IMR-90 (cell line): ENCODE results near the gene SLC38A9. TPM values are rescaled to one million over a fixed set of nuclear protein-coding genes. Genes with fewer than 3 reads are reported as not detected.
A peak's percentile ranks its signal among the peaks of the same experiment; 100 is the strongest.

Source experiments
- ATAC-seq: fragments of 200-7000 bp; cut with Tn5 transposase; 2 replicates; pipeline ENCODE4 v1.9.1; 2020; ENCODE audit warnings: low read depth, mild to moderate bottlenecking, moderate library complexity
- BruUV-seq: library from RNA; stranded (reverse); fragments of 400-500 nt; replicated peaks from 2 replicates; lab custom pipeline; 2021; lab: Mats Ljungman, UMichigan
- CTCF ChIA-PET: fragments of 300-600 bp; formaldehyde crosslinking; extraction: SDS; loops from one replicate; lab custom pipeline; 2021; ENCODE audit warnings: antibody characterized with exemption; lab: Yijun Ruan, JAX
- POLR2A ChIA-PET: fragments of 300-600 bp; sonication (Branson Sonifier 250); formaldehyde crosslinking; loops from one replicate; lab custom pipeline; 2022; ENCODE audit warnings: antibody characterized with exemption; ENCODE audit not compliant: unreplicated experiment; lab: Charles Lee
- DNase-seq: peaks from one replicate; pipeline ENCODE4 v3.0.0; 2013
- H2AFZ ChIP-seq: replicated peaks from 2 replicates; pipeline ENCODE3; 2013; ENCODE audit warnings: low read length, mild to moderate bottlenecking; ENCODE audit not compliant: poor library complexity
- H2AK5ac ChIP-seq: 2 replicates; pipeline ENCODE4 v1.6.1; 2013; ENCODE audit warnings: low read depth, low read length, inconsistent platforms
- H2AK9ac ChIP-seq: replicated peaks from 2 replicates; pipeline ENCODE3; 2013; ENCODE audit warnings: mild to moderate bottlenecking, low read depth, low read length, moderate library complexity; ENCODE audit not compliant: poor library complexity
- H2BK120ac ChIP-seq: 2 replicates; pipeline ENCODE4 v1.6.1; 2013; ENCODE audit warnings: low read depth, low read length, inconsistent platforms
- H2BK15ac ChIP-seq: 3 replicates; pipeline ENCODE4 v1.6.1; 2013; ENCODE audit warnings: low read depth, low read length, inconsistent platforms
- H2BK20ac ChIP-seq: 2 replicates; pipeline ENCODE4 v1.6.1; 2013; ENCODE audit warnings: low read depth, mild to moderate bottlenecking, inconsistent platforms, low read length, moderate library complexity
- H2BK5ac ChIP-seq: 2 replicates; pipeline ENCODE4 v1.6.1; 2013; ENCODE audit warnings: mild to moderate bottlenecking, low read depth, low read length, inconsistent platforms; ENCODE audit not compliant: poor library complexity, severe bottlenecking
- H3K14ac ChIP-seq: replicated peaks from 2 replicates; pipeline ENCODE4 v1.6.1; 2013; ENCODE audit warnings: low read depth, low read length, inconsistent platforms
- H3K18ac ChIP-seq: 2 replicates; pipeline ENCODE4 v1.6.1; 2013; ENCODE audit warnings: low read depth, low read length, control low read depth
- H3K23ac ChIP-seq: 2 replicates; pipeline ENCODE4 v1.6.1; 2013; ENCODE audit warnings: low read depth, low read length, inconsistent platforms
- H3K27ac ChIP-seq: 2 replicates; pipeline ENCODE4 v1.5.1; 2013; ENCODE audit warnings: mild to moderate bottlenecking, control low read depth, low read length; ENCODE audit not compliant: insufficient read depth
- H3K27me3 ChIP-seq: 2 replicates; pipeline ENCODE4 v1.6.1; 2013; ENCODE audit warnings: low read length; ENCODE audit not compliant: control insufficient read depth, insufficient read depth
- H3K36me3 ChIP-seq: 2 replicates; pipeline ENCODE4 v1.6.1; 2013; ENCODE audit warnings: low read length, mixed read lengths; ENCODE audit not compliant: control insufficient read depth, insufficient read depth
- H3K4ac ChIP-seq: 2 replicates; pipeline ENCODE4 v1.6.1; 2013; ENCODE audit warnings: low read depth, low read length, inconsistent platforms
- H3K4me1 ChIP-seq: 2 replicates; pipeline ENCODE4 v1.6.1; 2013; ENCODE audit warnings: low read length, mixed read lengths; ENCODE audit not compliant: control insufficient read depth, insufficient read depth
- H3K4me2 ChIP-seq: 2 replicates; pipeline ENCODE4 v1.6.1; 2013; ENCODE audit warnings: low read depth, mild to moderate bottlenecking, control low read depth, low read length, moderate library complexity
- H3K4me3 ChIP-seq: 2 replicates; pipeline ENCODE4 v1.5.1; 2013; ENCODE audit warnings: low read depth, mild to moderate bottlenecking, control low read depth, low read length, moderate library complexity; ENCODE audit not compliant: insufficient read depth
- H3K56ac ChIP-seq: 2 replicates; pipeline ENCODE4 v1.6.1; 2013; ENCODE audit warnings: low read length, inconsistent platforms; ENCODE audit not compliant: insufficient read depth; ENCODE audit errors: extremely low read depth
- H3K79me1 ChIP-seq, 2 experiments: 2 replicates each; pipeline ENCODE4 v1.6.1; 2013; ENCODE audit warnings: low read length in 2 of 2, inconsistent platforms in 1 of 2, low read depth in 1 of 2
- H3K9ac ChIP-seq: 2 replicates; pipeline ENCODE4 v1.6.1; 2013; ENCODE audit warnings: low read depth, low read length, control low read depth
- H3K9me1 ChIP-seq: 2 replicates; pipeline ENCODE4 v1.6.1; 2013; ENCODE audit warnings: low read length, inconsistent platforms; ENCODE audit not compliant: insufficient read depth
- H3K9me3 ChIP-seq: 2 replicates; pipeline ENCODE4 v1.6.1; 2013; ENCODE audit warnings: low read length; ENCODE audit not compliant: control insufficient read depth, insufficient read depth
- H4K20me1 ChIP-seq: 2 replicates; pipeline ENCODE4 v1.6.1; 2013; ENCODE audit warnings: low read length, inconsistent platforms; ENCODE audit not compliant: insufficient read depth
- H4K5ac ChIP-seq: 2 replicates; pipeline ENCODE4 v1.6.1; 2013; ENCODE audit warnings: mild to moderate bottlenecking, low read depth, low read length, control low read depth
- H4K8ac ChIP-seq, 2 experiments: 2 replicates each; pipeline ENCODE4 v1.6.1; 2013; ENCODE audit warnings: low read depth in 2 of 2, low read length in 2 of 2, control low read depth in 1 of 2, inconsistent platforms in 1 of 2
- H4K91ac ChIP-seq: 2 replicates; pipeline ENCODE4 v1.6.1; 2013; ENCODE audit warnings: low read depth, low read length, inconsistent platforms; ENCODE audit not compliant: insufficient read depth
- BHLHE40 ChIP-seq: fragments of 150-350 bp; IDR thresholded peaks from 2 replicates; pipeline ENCODE4 v1.6.1; 2016; ENCODE audit warnings: mild to moderate bottlenecking, low read depth, low read length
- CEBPB ChIP-seq: IDR thresholded peaks from 2 replicates; pipeline ENCODE4 v1.6.1; 2012; ENCODE audit warnings: low read depth, low read length, improper control_type of control experiment
- CHD1 ChIP-seq: IDR thresholded peaks from 2 replicates; pipeline ENCODE4 v1.6.1; 2012; ENCODE audit warnings: low read depth, low read length, improper control_type of control experiment
- ELK1 ChIP-seq: fragments of 150-350 bp; IDR thresholded peaks from 2 replicates; pipeline ENCODE4 v1.6.1; 2016; ENCODE audit warnings: low read depth, mild to moderate bottlenecking, low read length, moderate library complexity, borderline replicate concordance
- FOS ChIP-seq: fragments of 150-350 bp; IDR thresholded peaks from 2 replicates; pipeline ENCODE4 v1.6.1; 2016; ENCODE audit warnings: low read depth, low read length
- MAFK ChIP-seq: IDR thresholded peaks from 2 replicates; pipeline ENCODE4 v1.6.1; 2012; ENCODE audit warnings: low read depth, low read length, improper control_type of control experiment
- MAZ ChIP-seq: IDR thresholded peaks from 2 replicates; pipeline ENCODE4 v1.6.1; 2012; ENCODE audit warnings: low read depth, mild to moderate bottlenecking, low read length, improper control_type of control experiment, moderate library complexity, borderline replicate concordance
- MXI1 ChIP-seq: IDR thresholded peaks from 2 replicates; pipeline ENCODE4 v1.6.1; 2012; ENCODE audit warnings: low read depth, mild to moderate bottlenecking, low read length, moderate library complexity, borderline replicate concordance
- NFE2L2 ChIP-seq: fragments of 150-350 bp; IDR thresholded peaks from 2 replicates; pipeline ENCODE4 v1.6.1; 2016; ENCODE audit warnings: low read depth, mild to moderate bottlenecking, low read length
- POLR2A ChIP-seq: IDR thresholded peaks from 2 replicates; pipeline ENCODE4 v1.6.1; 2012; ENCODE audit warnings: mild to moderate bottlenecking, low read depth, low read length
- RAD21 ChIP-seq: IDR thresholded peaks from 2 replicates; pipeline ENCODE4 v1.6.1; 2012; ENCODE audit warnings: low read length, improper control_type of control experiment
- RCOR1 ChIP-seq: IDR thresholded peaks from 2 replicates; pipeline ENCODE4 v1.6.1; 2012; ENCODE audit warnings: mild to moderate bottlenecking, low read length, improper control_type of control experiment; ENCODE audit not compliant: insufficient replicate concordance
- RFX5 ChIP-seq: IDR thresholded peaks from 2 replicates; pipeline ENCODE4 v1.8.0; 2012; ENCODE audit warnings: low read depth, mild to moderate bottlenecking, low read length, moderate library complexity
- SMC3 ChIP-seq: fragments of 150-350 bp; IDR thresholded peaks from 2 replicates; pipeline ENCODE4 v1.6.1; 2016; ENCODE audit warnings: low read depth, mild to moderate bottlenecking, antibody characterized with exemption, low read length, moderate library complexity
- WGBS, 2 experiments: methylation state at CpG; one replicate each; pipeline versions ENCODE4 v1.1.5 to v1.1.7; 2013; ENCODE audit warnings: missing lambda C conversion rate in 2 of 2; ENCODE audit not compliant: insufficient read length in 1 of 2; ENCODE audit errors: extremely low coverage in 2 of 2; 5-methylcytosine and 5-hydroxymethylcytosine counted together
- dilution Hi-C: fragments of 300-500 bp; cut with HindIII; formaldehyde crosslinking; loops from one replicate; pipeline ENCODE4 v1.14.3; 2018; ENCODE audit warnings: low sequenced_read_pairs; ENCODE audit not compliant: unreplicated experiment
- in situ Hi-C: fragments of 300-500 bp; cut with MboI; formaldehyde crosslinking; loops from 3 replicates; pipeline ENCODE4 v1.14.3; 2019; ENCODE audit warnings: low sequenced_read_pairs, inconsistent platforms, mixed read lengths
- intact Hi-C: fragments of 100-400 bp; cut with micrococcal nuclease; formaldehyde crosslinking; loops from 2 replicates; pipeline ENCODE4 v1.10.0; 2022
- polyA plus RNA-seq, 3 experiments: library from polyadenylated mRNA; depleted of rRNA; stranded (reverse); fragments of >200 nt; gene quantifications; 2 replicates each; pipeline ENCODE4 v1.2.3, GENCODE V29; 2012; ENCODE audit warnings: low replicate concordance in 1 of 3
- total RNA-seq: library from RNA; depleted of rRNA; stranded (reverse); fragments of >200 nt; gene quantifications from 2 replicates; pipeline ENCODE4 v1.2.3, GENCODE V29; 2012
- TF ChIP-seq, protein P1 (sequence below): fragments of 150-350 bp; IDR thresholded peaks from 2 replicates; pipeline ENCODE4 v1.6.1; 2017; ENCODE audit warnings: mild to moderate bottlenecking, antibody characterized with exemption, low read length, low read depth
- TF ChIP-seq, protein P2 (sequence below): conservative IDR thresholded peaks from 2 replicates; pipeline ENCODE4 v1.5.1; 2012; ENCODE audit warnings: mild to moderate bottlenecking, low read depth, low read length, improper control_type of control experiment

The SLC38A9 gene
- total and polyA plus RNA-seq, 2 of the 4 experiments (the other 2 are of a cell fraction) = 10.5 to 24.2 TPM

GRCh38 chr5:55603922-55604321 lies 108.2 kb downstream of the SLC38A9 start:
- intact Hi-C loops (loop anchor here (5.0 kb wide), 1 partner anchor 73 kb away; no protein-coding TSS in a partner anchor), in situ Hi-C loops (no loop called here), dilution Hi-C loops (no loop called here)
- H2BK15ac ChIP-seq = peak overlapping the region; percentile 12; the same call in 1 of the 3 replicates
- CTCF ChIA-PET = interaction anchor here (0.8 kb wide), 1 partner anchor 88 kb away, joined by 3 read pairs; no protein-coding TSS in a partner anchor
- peak overlapping the region; percentile 54; the same call in 1 of the 2 replicates for H3K27ac ChIP-seq
- H3K4me1 ChIP-seq = peaks cover 19% of the 10 kb centered on the region
- H2AK9ac ChIP-seq = no peak overlapping the region
- TF ChIP-seq RCOR1 (no peak), FOS (no peak), MXI1 (no peak), POLR2A (no peak), RAD21 (no peak), SMC3 (no peak), CEBPB (no peak), RFX5 (no peak), ELK1 (no peak), NFE2L2 (no peak), BHLHE40 (no peak), MAZ (no peak), MAFK (no peak), CHD1 (no peak)
- TF ChIP-seq, protein P1, sequence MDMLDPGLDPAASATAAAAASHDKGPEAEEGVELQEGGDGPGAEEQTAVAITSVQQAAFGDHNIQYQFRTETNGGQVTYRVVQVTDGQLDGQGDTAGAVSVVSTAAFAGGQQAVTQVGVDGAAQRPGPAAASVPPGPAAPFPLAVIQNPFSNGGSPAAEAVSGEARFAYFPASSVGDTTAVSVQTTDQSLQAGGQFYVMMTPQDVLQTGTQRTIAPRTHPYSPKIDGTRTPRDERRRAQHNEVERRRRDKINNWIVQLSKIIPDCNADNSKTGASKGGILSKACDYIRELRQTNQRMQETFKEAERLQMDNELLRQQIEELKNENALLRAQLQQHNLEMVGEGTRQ = no peak
- TF ChIP-seq, protein P2, sequence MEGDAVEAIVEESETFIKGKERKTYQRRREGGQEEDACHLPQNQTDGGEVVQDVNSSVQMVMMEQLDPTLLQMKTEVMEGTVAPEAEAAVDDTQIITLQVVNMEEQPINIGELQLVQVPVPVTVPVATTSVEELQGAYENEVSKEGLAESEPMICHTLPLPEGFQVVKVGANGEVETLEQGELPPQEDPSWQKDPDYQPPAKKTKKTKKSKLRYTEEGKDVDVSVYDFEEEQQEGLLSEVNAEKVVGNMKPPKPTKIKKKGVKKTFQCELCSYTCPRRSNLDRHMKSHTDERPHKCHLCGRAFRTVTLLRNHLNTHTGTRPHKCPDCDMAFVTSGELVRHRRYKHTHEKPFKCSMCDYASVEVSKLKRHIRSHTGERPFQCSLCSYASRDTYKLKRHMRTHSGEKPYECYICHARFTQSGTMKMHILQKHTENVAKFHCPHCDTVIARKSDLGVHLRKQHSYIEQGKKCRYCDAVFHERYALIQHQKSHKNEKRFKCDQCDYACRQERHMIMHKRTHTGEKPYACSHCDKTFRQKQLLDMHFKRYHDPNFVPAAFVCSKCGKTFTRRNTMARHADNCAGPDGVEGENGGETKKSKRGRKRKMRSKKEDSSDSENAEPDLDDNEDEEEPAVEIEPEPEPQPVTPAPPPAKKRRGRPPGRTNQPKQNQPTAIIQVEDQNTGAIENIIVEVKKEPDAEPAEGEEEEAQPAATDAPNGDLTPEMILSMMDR = no peak
- no peaks in the 10 kb centered on the region for H3K9me3 ChIP-seq
- peak overlapping the region; percentile 18 for H2AK5ac ChIP-seq
- WGBS, 2 experiments = 40% methylated on average over 1 of the region's 5 CpGs; no CpG with 5 or more reads in 1 of the 2 experiments
- peak overlapping the region; percentile 29 for H4K91ac ChIP-seq
- H3K14ac ChIP-seq = peak overlapping the region; percentile 11; the same call in 1 of the 2 replicates
- no peak overlapping the region for H3K4me3 ChIP-seq
- H2AFZ ChIP-seq = peak overlapping the region; percentile 24
- no peaks in the 10 kb centered on the region for H3K27me3 ChIP-seq
- H4K8ac ChIP-seq = peak overlapping the region in 1 of 2 experiments; percentile 68; a peak in 3 of 4 replicates
- peaks cover 8% of the 10 kb centered on the region; the same call in 1 of the 2 replicates for H3K9me1 ChIP-seq
- peak overlapping the region; percentile 10; the same call in 1 of the 2 replicates for H3K18ac ChIP-seq
- peak overlapping the region; percentile 77 for H3K4ac ChIP-seq
- peak overlapping the region; percentile 11; the same call in 1 of the 2 replicates for H4K5ac ChIP-seq
- DNase-seq = peak; percentile 70
- H3K36me3 ChIP-seq = no peaks in the 10 kb centered on the region
- peak overlapping the region; percentile 98 for H2BK5ac ChIP-seq
- ATAC-seq = no peak
- H4K20me1 ChIP-seq = no peaks in the 10 kb centered on the region
- no peak overlapping the region for H3K4me2 ChIP-seq
- BruUV-seq = no TSS peak
- POLR2A ChIA-PET = no interaction called here
- H3K79me1 ChIP-seq = peaks cover 0 to 3% of the 10 kb centered on the region in 2 experiments; a peak in 2 of 4 replicates
- peak overlapping the region; percentile 76 for H2BK20ac ChIP-seq
- H2BK120ac ChIP-seq = peak overlapping the region; percentile 83
- no peak overlapping the region for H3K56ac ChIP-seq
- H3K9ac ChIP-seq = no peak overlapping the region
- H3K23ac ChIP-seq = peak overlapping the region; percentile 49; the same call in 1 of the 2 replicates
